HPDE6-E6E7 (cell line): ENCODE data around the gene MIOX.

Experiments
- DNase-seq: peaks from one replicate; pipeline ENCODE4 v3.0.0; 2011; ENCODE audit warnings: missing footprints; ENCODE audit errors: extremely low spot score

MIOX gene

GRCh38 chr22:50473088-50473487, 13.6 kb upstream of the MIOX start:
- DNase-seq, result no peak

- DNase-seq, result no peak
Measured at GRCh38 chr22:50473855-50474671, 12.6 kb upstream of the MIOX start.

- peak; percentile 95 for DNase-seq
Measured at GRCh38 chr22:50474710-50475651, 11.7 kb upstream of the MIOX start, which contains the start of gene SBF1. TSS of gene SBF1 (minus strand) at chr22:50475035. CDS start at chr22:50474840, 195 bp downstream.

GRCh38 chr22:50475652-50476002, 11.0 kb upstream of the MIOX start:
- no peak for DNase-seq

- DNase-seq, result no peak
Measured at GRCh38 chr22:50476868-50477267, 9.8 kb upstream of the MIOX start.

GRCh38 chr22:50477923-50478322, 8.7 kb upstream of the MIOX start:
- DNase-seq, result no peak

GRCh38 chr22:50479721-50480120, 6.9 kb upstream of the MIOX start:
- no peak for DNase-seq

GRCh38 chr22:50481045-50481439, 5.6 kb upstream of the MIOX start:
- DNase-seq, result no peak

- no peak for DNase-seq
Measured at GRCh38 chr22:50481440-50482106, 5.1 kb upstream of the MIOX start, which contains the start of gene ADM2. TSS of gene ADM2 (plus strand) at chr22:50481543. CDS start at chr22:50481848, 305 bp downstream.

GRCh38 chr22:50482107-50483074, 4.3 kb upstream of the MIOX start:
- no peak for DNase-seq

- no peak for DNase-seq
Measured at GRCh38 chr22:50483106-50483505, 3.6 kb upstream of the MIOX start.

- no peak for DNase-seq
Measured at GRCh38 chr22:50483556-50483955, 3.1 kb upstream of the MIOX start.

- DNase-seq, result no peak
Measured at GRCh38 chr22:50483977-50484853, 2.4 kb upstream of the MIOX start.

- DNase-seq, result no peak
Measured at GRCh38 chr22:50485221-50486131, 1.2 kb upstream of the MIOX start.

GRCh38 chr22:50487290-50488005, 789 bp downstream of the MIOX start:
- no peak for DNase-seq

- no peak for DNase-seq
Measured at GRCh38 chr22:50488006-50488677, 1.5 kb downstream of the MIOX start.

- no peak for DNase-seq
Measured at GRCh38 chr22:50488886-50489285, 2.2 kb downstream of the MIOX start.
